Mucosa of descending colon (tissue), 3 donors: ENCODE results near the gene HOXD9. TPM values are rescaled to one million over a fixed set of nuclear protein-coding genes. Genes with fewer than 3 reads are reported as not detected.
A peak's percentile ranks its signal among the peaks of the same experiment; 100 is the strongest.

Experiments used
- ATAC-seq: fragments of 200-7000 bp; cut with Tn5 transposase; one replicate; pipeline ENCODE4 v1.9.1; 2020; ENCODE audit warnings: mild to moderate bottlenecking, moderate library complexity
- DNase-seq, 3 donors: peaks; one replicate each; pipeline ENCODE4 v3.0.0-alpha.2; 2020
- H3K36me3 ChIP-seq: fragments of 200-600 bp; one replicate; pipeline ENCODE4 v1.8.0; 2021; ENCODE audit warnings: low read depth, mild to moderate bottlenecking
- H3K4me1 ChIP-seq: fragments of 200-600 bp; one replicate; pipeline ENCODE4 v1.8.0; 2021; ENCODE audit warnings: low read depth, mild to moderate bottlenecking
- H3K4me3 ChIP-seq: fragments of 200-600 bp; one replicate; pipeline ENCODE4 v1.8.0; 2021; ENCODE audit warnings: mild to moderate bottlenecking
- H3K9me3 ChIP-seq: fragments of 200-600 bp; one replicate; pipeline ENCODE4 v1.8.0; 2021; ENCODE audit warnings: mild to moderate bottlenecking
- intact Hi-C, 2 donors: fragments of 100-400 bp; cut with DNase I in 1 of 2; cut with micrococcal nuclease in 1 of 2; formaldehyde crosslinking; loops; one replicate each; pipeline versions ENCODE4 v1.11.0 to v1.11.1; 2022; cut with DNase I, micrococcal nuclease
- total RNA-seq, 3 donors: library from RNA; stranded (reverse); fragmentation: NEBNext Ultra II Directional in 2 of 3; extraction: Animal tissue kit (Norgen Biotek cat#: 25700) in 2 of 3; gene quantifications; one replicate each; pipeline versions ENCODE4 v1.2.1 to v1.2.4, GENCODE V29; 2021 to 2023
- TF ChIP-seq, protein P1 (sequence below): fragments of 200-600 bp; IDR thresholded peaks from one replicate; pipeline ENCODE4 v1.8.0; 2022; ENCODE audit warnings: antibody characterized with exemption, mild to moderate bottlenecking
- donor health status: DM: no; HTN: no; CAD: no; lungs with moderate emphysema.
- donor health status: DM: no; HTN: no; CAD: no.
- donor health status: DM: no; HTN: yes; CAD: no.

Gene HOXD9
- total RNA-seq, 3 donors from 2014 or later = 2.1 to 5.6 (median 2.2) TPM

DNA sequence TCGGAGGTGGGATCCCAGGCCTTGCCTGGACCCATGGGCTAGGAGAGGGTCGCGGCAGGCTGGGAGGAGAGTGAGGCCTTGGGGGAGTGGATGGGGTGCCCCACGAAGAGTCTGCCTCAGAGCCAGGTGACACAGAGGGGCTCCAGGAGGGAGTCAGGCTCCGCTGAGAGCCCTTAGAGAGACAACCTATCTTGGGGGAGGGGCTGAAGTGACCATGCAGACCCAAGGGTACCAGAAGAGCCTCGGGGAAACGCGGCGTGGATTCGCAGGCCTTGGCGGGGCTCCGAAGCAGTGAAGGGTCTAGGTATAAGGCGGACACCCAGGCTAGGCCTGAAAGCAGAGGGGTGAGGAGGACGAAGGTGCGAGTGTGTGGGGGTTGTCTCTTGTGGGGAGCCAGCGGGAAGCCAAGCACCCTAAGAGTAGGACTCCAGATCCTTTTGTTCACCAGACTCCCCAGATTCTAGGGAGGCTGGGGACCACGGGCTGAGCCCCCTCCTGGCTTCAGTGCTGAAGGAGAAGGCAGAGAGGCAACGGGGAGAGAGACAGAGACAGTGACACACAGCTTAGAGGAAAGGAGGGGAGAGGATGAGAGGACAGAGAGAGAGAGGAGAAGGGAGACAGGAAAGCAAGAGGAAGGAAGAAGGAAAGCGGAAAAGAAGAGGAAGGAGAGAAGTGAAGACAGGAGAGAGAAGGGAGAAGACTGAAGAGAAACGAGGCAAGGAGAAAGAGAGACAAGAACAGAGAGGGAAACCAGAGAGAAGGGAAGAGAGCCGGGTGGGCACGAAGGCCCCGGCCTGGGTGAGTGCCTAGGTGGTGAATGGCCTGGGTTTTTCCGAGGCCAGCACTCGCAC lies 16.6 kb upstream of the HOXD9 start:
- intact Hi-C loops = no loop called here
- H3K9me3 ChIP-seq = no peaks in the 10 kb centered on the region
- ATAC-seq (no peak), DNase-seq (peak in 1 of 3 donors; percentile 24)
- TF ChIP-seq, protein P1, sequence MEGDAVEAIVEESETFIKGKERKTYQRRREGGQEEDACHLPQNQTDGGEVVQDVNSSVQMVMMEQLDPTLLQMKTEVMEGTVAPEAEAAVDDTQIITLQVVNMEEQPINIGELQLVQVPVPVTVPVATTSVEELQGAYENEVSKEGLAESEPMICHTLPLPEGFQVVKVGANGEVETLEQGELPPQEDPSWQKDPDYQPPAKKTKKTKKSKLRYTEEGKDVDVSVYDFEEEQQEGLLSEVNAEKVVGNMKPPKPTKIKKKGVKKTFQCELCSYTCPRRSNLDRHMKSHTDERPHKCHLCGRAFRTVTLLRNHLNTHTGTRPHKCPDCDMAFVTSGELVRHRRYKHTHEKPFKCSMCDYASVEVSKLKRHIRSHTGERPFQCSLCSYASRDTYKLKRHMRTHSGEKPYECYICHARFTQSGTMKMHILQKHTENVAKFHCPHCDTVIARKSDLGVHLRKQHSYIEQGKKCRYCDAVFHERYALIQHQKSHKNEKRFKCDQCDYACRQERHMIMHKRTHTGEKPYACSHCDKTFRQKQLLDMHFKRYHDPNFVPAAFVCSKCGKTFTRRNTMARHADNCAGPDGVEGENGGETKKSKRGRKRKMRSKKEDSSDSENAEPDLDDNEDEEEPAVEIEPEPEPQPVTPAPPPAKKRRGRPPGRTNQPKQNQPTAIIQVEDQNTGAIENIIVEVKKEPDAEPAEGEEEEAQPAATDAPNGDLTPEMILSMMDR = no peak
- peaks cover 23% of the 10 kb centered on the region for H3K4me1 ChIP-seq
- H3K4me3 ChIP-seq = no peak overlapping the region
- H3K36me3 ChIP-seq = no peaks in the 10 kb centered on the region

DNA sequence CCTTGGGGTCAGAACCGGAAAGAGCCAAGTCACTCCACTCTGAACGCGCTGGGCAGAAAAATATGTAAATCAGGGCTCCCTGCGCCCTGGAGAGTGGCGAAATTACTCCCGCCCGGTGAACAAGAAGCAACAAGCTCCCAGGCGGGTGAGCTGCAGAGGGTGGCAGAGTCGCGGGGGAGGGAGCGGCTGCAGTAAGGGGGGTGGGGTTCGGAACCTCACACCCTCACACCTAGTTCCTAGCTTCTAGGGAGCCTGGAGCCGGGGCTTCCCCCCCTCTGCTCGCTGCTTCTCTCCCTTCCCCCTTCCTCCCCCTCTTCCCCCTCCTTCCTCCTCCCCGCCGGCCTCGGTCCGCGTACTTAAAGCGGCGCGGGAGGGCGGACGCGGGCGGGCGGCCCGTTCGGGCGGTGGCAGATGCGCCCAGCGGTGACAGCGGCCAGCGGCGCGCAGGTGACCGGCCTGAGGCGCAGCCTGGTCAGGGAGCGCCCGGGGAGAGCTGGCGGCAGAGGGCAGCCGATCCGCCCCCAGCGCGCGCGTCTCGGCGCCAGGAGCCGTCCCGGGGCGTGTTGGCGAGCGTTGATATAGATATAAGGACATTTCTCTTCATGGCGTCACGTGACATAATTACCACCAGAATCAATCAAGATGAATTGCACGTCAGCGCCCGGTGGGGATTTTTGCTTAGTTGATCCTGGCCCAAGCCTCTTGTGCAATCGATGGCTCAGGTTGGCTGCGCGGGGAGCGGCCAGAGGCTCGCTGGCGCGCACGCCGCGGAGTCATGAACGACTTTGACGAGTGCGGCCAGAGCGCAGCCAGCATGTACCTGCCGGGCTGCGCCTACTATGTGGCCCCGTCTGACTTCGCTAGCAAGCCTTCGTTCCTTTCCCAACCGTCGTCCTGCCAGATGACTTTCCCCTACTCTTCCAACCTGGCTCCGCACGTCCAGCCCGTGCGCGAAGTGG lies 15.7 kb upstream of the HOXD9 start, which contains the start of gene HOXD11:
Gene HOXD11 (plus strand): TSS at position 700 of the 959 bp plus-strand sequence. CDS start 76 bp downstream, at position 776.
- intact Hi-C loops = no loop called here
- TF ChIP-seq, protein P1 = no peak

DNA sequence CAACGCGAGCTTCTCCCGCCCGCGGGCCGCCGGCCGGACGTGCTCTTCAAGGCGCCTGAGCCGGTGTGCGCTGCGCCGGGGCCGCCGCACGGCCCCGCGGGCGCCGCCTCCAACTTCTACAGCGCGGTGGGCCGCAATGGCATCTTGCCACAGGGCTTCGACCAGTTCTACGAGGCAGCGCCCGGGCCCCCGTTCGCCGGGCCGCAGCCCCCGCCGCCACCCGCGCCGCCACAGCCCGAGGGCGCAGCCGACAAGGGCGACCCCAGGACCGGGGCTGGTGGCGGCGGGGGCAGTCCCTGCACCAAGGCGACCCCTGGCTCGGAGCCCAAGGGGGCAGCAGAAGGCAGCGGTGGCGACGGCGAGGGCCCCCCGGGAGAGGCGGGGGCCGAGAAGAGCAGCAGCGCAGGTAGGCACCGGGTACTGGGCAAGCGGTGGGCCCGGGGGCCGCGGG lies 14.8 kb upstream of the HOXD9 start:
- ATAC-seq (no peak), DNase-seq (peak in 1 of 3 donors; percentile 34)
- H3K36me3 ChIP-seq = no peaks in the 10 kb centered on the region
- TF ChIP-seq, protein P1 = no peak
- H3K4me3 ChIP-seq = no peak overlapping the region
- peaks cover 23% of the 10 kb centered on the region for H3K4me1 ChIP-seq
- intact Hi-C loops = no loop called here
- no peaks in the 10 kb centered on the region for H3K9me3 ChIP-seq

More for the DNA sequence above, 15.7 kb upstream of the HOXD9 start, which contains the start of gene HOXD11:
- no peak within 1 kb of the TSS for H3K4me3 ChIP-seq
- H3K4me1 ChIP-seq = peaks cover 23% of the 10 kb centered on the region
- DNase-seq (peak; percentile 46 to 63 (median 62)), ATAC-seq (peak; percentile 58)
- H3K36me3 ChIP-seq = no peaks in the 10 kb centered on the region
- H3K9me3 ChIP-seq = no peaks in the 10 kb centered on the region

DNA sequence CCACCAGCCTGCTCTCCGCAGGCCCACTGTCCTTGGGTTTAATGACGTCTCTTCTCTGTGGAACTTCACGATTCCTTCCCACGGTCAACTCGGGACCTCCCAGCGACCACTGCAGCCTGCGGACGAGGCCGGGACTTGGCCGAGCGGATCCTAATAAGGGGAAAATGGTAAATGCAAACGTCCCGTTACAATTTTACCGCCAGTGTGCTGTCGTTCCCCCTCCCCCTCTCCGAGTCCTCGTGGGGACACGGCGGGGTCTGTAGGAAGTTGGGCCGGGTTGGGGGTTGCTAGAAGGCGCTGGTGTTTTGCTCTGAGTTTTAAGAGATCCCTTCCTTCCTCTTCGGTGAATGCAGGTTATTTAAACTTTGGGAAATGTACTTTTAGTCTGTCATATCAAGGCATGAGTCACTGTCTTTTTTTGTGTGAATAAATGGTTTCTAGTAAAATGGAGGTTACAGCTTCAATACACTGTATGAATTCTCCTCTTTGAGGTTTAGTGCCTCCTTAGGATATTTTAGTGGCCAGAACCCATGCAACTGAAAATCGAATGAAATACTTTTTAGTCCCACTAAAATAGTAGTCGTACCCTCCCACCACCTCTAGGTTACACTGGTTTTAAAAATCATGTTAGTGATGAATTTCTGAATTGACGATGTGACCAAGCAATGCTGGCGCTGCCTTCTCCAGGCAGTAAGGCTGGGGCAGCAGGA lies 13.2 kb upstream of the HOXD9 start:
- peak in 1 of 3 donors; percentile 18 for DNase-seq
- ATAC-seq = no peak
- no peak overlapping the region for H3K4me3 ChIP-seq

More for the DNA sequence above, 13.2 kb upstream of the HOXD9 start:
- H3K36me3 ChIP-seq = no peaks in the 10 kb centered on the region
- no peaks in the 10 kb centered on the region for H3K9me3 ChIP-seq
- intact Hi-C loops = no loop called here
- peaks cover 23% of the 10 kb centered on the region for H3K4me1 ChIP-seq
- TF ChIP-seq, protein P1 = no peak
